ENCODE results near the gene DPP7. TPM values are rescaled to one million over a fixed set of nuclear protein-coding genes. Genes with fewer than 3 reads are reported as not detected.

DPP7 gene
- total RNA-seq, 4 donors from 2014 or later = 91.8 to 132 (median 119) TPM

DNA sequence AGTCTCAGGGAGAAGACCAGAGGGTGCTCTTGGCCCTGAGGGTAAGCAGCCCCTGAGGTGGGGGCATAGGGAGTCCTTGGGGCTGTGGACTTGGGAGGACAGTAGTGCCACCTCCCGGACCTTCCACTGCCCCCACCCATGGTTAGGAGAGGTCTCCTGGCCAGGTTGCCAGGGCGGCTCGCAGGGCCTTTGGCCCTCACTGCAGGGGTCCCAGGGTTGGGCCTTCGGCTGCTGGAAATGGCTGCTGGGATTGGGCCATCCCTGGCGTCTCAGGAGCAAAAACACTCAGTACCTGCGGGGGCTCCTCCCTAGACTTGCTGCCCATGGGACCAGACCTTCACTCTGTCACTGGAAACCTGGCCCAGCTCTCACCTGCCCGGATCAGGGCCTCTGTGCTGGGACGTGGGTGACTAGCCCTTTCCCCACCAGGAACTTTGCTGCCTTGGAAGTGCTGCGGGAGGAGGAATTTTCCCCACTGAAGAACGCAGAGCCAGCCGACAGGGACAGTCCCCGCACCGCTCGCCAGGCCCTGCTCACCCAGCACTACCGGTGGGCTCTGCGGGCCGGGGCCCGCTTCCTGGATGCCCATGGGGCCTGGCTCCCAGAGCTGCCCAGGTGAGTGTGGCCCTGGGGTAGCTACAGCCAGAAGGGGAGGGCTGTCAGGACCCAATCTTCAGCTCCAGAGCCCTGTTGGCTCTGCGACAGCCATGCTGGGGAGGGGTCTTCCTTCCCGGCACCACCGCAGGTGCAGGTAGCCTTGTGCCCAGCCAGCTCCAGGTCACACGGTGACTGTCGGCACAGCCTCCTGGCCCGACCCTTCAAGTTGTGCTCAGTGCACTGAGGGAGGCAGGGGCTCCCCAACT is 34.0 kb downstream of the DPP7 start:
- no peak for ATAC-seq (ENCODE audit: low FRiP score)

DNA sequence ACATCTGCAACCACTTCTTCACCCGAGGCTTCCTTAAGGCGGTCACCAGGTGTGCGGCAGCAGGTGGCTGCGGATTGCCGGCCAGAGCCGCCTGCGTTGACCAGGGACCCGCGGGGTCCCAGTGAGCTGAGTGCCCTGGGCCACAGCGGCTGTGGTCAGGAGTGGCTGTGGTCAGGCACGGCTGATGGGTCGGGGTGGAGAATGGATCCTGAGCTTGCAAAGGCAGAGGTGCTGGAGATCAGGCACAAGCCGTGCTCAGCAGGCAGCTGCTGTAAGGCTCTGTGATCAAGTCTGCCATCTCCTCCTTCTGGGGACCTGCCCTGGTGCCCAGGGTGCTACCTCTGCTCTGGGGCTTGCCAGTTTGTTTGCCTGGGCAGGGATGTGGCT is 35.1 kb downstream of the DPP7 start:
- no peak for DNase-seq (ENCODE audit: low spot score)
- TF ChIP-seq, protein P1, sequence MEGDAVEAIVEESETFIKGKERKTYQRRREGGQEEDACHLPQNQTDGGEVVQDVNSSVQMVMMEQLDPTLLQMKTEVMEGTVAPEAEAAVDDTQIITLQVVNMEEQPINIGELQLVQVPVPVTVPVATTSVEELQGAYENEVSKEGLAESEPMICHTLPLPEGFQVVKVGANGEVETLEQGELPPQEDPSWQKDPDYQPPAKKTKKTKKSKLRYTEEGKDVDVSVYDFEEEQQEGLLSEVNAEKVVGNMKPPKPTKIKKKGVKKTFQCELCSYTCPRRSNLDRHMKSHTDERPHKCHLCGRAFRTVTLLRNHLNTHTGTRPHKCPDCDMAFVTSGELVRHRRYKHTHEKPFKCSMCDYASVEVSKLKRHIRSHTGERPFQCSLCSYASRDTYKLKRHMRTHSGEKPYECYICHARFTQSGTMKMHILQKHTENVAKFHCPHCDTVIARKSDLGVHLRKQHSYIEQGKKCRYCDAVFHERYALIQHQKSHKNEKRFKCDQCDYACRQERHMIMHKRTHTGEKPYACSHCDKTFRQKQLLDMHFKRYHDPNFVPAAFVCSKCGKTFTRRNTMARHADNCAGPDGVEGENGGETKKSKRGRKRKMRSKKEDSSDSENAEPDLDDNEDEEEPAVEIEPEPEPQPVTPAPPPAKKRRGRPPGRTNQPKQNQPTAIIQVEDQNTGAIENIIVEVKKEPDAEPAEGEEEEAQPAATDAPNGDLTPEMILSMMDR (IDR thresholded peaks at IDR 0.05) = no peak
- ATAC-seq (ENCODE audit: low FRiP score) = no peak

More for the DNA sequence above, 34.0 kb downstream of the DPP7 start:
- TF ChIP-seq, protein P1 (IDR thresholded peaks at IDR 0.05) = no peak
- DNase-seq (ENCODE audit: low spot score) = no peak

DNA sequence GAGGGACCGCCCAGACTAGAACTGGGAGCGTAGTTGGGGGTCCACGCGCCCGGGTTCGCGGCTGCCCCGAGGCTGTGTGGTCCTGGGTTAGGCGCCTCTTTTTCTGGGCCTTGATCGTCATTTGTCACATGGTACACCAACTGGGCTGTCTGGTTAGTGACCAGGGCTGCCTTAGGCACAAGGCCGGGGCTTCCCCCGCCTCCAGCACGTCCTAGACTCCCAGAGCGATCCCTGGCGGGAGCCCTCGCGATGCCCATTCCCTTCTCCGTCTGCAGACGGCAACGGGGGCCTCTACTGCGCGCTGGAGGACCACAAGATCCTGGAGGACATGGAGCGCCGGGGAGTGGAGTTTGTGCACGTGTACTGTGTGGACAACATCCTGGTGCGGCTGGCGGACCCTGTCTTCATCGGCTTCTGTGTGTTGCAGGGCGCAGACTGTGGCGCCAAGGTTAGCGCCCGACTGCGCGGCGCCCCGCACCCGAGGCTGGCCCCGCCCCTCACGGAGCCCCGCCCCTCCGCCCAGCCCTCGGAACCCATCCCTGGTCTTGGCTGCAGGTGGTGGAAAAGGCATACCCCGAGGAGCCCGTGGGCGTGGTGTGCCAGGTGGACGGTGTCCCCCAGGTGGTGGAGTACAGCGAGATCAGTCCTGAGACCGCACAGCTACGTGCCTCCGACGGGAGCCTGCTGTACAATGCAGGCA is 35.7 kb downstream of the DPP7 start:
- DNase-seq (ENCODE audit: low spot score) = no peak
- no peak for ATAC-seq (ENCODE audit: low FRiP score)

DNA sequence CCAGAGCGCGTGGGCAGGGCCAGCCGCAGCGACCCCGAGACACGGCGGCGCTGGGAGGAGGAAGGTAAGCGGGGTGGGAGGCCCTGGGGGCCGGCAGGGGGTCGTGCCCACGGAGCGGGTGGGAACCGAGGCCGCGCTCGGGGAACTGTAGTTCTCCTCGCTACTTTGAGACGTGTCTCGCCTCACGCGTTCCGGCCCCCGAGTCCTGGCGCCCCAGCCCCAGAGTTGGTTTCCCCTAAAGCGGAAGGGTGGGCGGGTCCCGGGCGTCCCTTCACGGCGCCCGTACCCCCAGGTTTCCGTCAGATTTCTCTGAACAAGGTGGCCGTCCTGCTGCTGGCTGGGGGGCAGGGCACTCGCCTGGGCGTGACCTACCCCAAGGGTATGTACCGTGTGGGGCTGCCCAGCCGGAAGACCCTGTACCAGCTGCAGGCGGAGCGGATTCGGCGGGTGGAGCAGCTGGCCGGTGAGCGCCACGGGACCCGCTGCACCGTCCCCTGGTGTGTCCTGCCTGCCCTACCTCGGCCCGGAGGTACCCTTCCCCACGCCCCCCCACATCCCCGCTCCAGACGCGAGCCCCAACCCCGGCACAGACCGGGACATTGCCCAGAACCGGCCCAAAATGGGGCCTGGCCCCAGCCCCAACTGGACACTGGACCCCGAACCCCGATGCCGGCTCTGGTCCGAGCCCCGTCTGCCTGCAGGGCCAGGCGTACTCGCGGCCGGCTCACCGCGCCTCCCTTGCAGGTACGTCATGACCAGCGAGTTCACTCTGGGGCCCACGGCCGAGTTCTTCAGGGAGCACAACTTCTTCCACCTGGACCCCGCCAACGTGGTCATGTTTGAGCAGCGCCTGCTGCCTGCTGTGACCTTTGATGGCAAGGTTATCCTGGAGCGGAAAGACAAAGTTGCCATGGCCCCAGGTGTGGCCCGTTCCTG is 36.5 kb downstream of the DPP7 start:
- ATAC-seq (ENCODE audit: low FRiP score) = peak; percentile 5
- TF ChIP-seq, protein P1 (IDR thresholded peaks at IDR 0.05) = no peak
- DNase-seq (ENCODE audit: low spot score) = no peak

More for the DNA sequence above, 35.7 kb downstream of the DPP7 start:
- TF ChIP-seq, protein P1 (IDR thresholded peaks at IDR 0.05) = no peak

DNA sequence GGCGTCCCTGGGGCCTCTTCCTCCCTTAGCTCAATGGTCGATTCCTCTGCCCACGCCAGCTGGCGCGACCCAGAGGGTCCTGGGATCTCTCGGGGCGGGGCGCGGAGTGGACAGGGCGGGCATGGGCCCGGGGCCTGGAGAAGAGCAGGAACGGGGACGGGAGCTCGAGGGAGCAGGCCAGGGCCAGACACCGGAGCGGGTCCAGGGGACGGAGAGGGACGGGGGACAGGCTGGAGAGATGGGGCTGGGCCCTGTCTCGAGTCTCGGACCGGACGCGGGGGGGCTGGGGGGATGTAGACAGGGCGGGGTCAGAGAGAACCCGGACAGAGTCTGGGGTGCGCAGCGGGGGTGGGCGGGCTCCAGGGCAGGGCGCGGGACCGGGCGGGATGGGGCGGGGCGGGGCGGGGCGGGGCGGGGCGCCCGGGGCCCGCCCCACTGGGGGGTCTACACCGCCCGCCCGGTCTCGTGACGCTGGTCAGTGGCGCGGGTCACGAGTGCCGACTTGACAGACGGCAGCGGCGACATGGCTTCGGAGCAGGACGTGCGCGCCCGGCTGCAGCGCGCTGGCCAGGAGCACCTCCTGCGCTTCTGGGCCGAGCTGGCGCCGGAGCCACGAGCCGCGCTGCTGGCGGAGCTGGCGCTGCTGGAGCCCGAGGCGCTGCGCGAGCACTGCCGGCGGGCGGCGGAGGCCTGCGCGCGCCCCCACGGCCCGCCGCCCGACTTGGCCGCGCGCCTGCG is 37.4 kb downstream of the DPP7 start, which contains the start of gene UAP1L1:
UAP1L1 (plus strand) TSS at position 508 of the 738 bp plus-strand sequence; CDS start at position 524, 16 bp downstream.
- ATAC-seq (ENCODE audit: low FRiP score) (peak; percentile 34), DNase-seq (ENCODE audit: low spot score) (no peak)
- TF ChIP-seq, protein P1 (IDR thresholded peaks at IDR 0.05) = no peak

DNA sequence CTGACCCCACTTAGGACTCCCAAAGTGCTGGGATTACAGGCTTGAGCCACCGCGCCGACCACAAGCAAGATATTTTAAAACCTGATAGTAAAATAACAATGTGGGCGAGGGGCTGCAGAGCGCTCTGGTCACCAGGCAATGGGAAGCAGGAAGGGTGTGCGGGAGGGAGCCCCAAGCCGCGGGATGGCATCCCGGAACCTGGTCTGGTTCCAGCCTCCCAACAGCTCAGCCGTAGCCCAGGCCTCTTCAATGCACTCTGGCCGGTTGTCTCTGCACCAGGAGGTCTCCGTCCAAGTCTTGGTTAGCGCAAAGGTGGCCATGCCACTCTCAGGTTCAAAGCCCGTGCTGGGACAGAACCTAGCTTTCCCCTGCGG is 37.9 kb downstream of the DPP7 start:
- DNase-seq (ENCODE audit: low spot score) = no peak
- TF ChIP-seq, protein P1 (IDR thresholded peaks at IDR 0.05) = no peak
- ATAC-seq (ENCODE audit: low FRiP score) = no peak
